Right atrium auricular region (tissue), 2 donors: ENCODE results near the gene GMNN. TPM values are rescaled to one million over a fixed set of nuclear protein-coding genes. Genes with fewer than 3 reads are reported as not detected.

Experiments
- DNase-seq: peaks from one replicate; pipeline ENCODE4 v3.0.0-alpha.2; 2019; ENCODE audit warnings: low spot score
- H3K27ac ChIP-seq, 2 donors: fragments of 200-600 bp; sonication (generic); 1 replicate in 1 of 2; 2 replicates in 1 of 2; pipeline ENCODE4 v1.5.1; 2016 to 2019
- H3K27me3 ChIP-seq, 2 donors: fragments of 200-600 bp; sonication (generic); one replicate each; pipeline versions ENCODE4 v1.5.1 to v1.6.0; 2017 to 2019
- H3K36me3 ChIP-seq: fragments of 200-600 bp; sonication (generic); one replicate; pipeline ENCODE4 v1.5.1; 2016
- H3K4me1 ChIP-seq, 2 donors: fragments of 200-600 bp; sonication (generic); one replicate each; pipeline versions ENCODE4 v1.5.1 to v1.6.0; 2017 to 2019
- H3K4me3 ChIP-seq, 2 donors: fragments of 200-600 bp; sonication (generic); 1 replicate in 1 of 2; 2 replicates in 1 of 2; pipeline ENCODE4 v1.5.1; 2017 to 2019; ENCODE audit warnings: mild to moderate bottlenecking in 1 of 2, moderate library complexity in 1 of 2
- H3K9me3 ChIP-seq, 2 donors: fragments of 200-600 bp; sonication (generic); one replicate each; pipeline ENCODE4 v1.5.1; 2019
- total RNA-seq, 2 donors: library from RNA; depleted of rRNA; stranded (reverse); fragments of >200 nt; gene quantifications; one replicate each; pipeline ENCODE4 v1.1.0, GENCODE V29; 2016
- TF ChIP-seq, protein P1 (sequence below), 2 donors: fragments of 200-600 bp; sonication (generic); IDR thresholded peaks; one replicate each; pipeline ENCODE4 v1.5.1; 2019; ENCODE audit warnings: antibody characterized with exemption in 2 of 2

Gene GMNN
- total RNA-seq, 2 donors from 2014 or later = 4.0 to 4.2 TPM

DNA sequence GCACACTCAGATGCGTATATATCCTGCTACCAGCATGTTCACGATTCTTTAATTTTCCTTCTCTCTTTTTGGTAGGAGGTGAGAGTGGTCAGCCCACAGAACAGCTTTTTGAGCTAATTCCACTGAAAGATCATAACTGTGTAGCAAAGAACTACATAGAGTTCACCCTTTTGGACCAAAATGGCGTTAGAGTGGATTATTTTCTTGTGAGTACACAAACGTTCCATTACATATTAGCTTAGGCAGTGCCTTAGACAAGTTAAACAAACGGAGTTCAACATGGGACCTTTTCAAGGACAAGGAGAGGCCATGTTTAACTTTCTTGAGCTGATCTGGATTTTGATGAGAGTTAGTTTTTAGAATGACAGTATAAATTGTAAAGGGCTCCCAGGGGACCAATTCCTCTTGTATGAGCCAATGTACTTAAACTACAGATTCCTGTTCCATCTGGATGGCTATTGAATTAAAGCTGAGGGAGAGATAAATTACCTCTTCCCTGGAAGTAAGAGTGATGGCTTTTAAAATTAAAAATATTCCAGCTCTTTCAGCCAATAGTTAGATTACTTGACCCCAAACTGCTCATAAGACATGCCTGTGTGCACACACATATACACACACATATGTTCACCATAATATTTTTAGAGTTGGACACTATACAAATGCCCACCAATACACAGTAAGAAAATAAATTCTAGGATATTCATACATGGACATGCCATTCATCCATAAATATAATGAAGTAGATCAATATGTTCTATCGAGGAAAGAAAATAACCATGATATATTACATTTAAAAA, 49.6 kb downstream of the GMNN start:
- TF ChIP-seq, protein P1, sequence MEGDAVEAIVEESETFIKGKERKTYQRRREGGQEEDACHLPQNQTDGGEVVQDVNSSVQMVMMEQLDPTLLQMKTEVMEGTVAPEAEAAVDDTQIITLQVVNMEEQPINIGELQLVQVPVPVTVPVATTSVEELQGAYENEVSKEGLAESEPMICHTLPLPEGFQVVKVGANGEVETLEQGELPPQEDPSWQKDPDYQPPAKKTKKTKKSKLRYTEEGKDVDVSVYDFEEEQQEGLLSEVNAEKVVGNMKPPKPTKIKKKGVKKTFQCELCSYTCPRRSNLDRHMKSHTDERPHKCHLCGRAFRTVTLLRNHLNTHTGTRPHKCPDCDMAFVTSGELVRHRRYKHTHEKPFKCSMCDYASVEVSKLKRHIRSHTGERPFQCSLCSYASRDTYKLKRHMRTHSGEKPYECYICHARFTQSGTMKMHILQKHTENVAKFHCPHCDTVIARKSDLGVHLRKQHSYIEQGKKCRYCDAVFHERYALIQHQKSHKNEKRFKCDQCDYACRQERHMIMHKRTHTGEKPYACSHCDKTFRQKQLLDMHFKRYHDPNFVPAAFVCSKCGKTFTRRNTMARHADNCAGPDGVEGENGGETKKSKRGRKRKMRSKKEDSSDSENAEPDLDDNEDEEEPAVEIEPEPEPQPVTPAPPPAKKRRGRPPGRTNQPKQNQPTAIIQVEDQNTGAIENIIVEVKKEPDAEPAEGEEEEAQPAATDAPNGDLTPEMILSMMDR (IDR thresholded peaks at IDR 0.05) = no peak
- H3K27me3 ChIP-seq = no peaks in the 10 kb centered on the region
- H3K4me1 ChIP-seq = no peaks in the 10 kb centered on the region
- H3K9me3 ChIP-seq = no peaks in the 10 kb centered on the region
- no peak overlapping the region for H3K27ac ChIP-seq
- H3K4me3 ChIP-seq = no peak overlapping the region
- no peak for DNase-seq
- H3K36me3 ChIP-seq = no peaks in the 10 kb centered on the region

DNA sequence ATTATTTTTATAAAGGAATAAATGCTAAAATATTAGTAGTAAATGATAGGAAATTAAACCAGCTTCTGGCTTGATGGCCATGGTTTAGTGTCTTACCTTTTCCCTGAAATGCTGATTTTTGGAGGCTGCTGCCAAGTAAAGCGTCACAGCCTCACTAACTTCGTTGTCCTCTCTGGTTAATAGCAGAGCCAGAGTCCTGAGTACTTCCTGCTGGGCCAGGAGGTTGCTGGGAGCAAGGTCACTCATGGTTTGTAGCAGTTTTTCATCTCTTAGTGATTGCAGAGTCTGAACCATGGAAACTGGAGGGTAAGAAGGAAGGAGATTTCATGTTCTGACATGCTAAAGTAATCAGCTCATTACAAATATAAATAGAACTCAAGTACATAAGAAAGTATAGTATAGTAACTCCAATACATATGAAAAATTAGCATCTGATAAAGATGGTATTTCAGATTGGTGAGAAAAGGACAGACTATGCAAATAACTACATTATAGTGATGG, 50.4 kb downstream of the GMNN start:
- Histone ChIP-seq H3K36me3 (no peaks in the 10 kb centered on the region), H3K4me3 (no peak overlapping the region), H3K27me3 (no peaks in the 10 kb centered on the region), H3K4me1 (no peaks in the 10 kb centered on the region), H3K27ac (no peak overlapping the region), H3K9me3 (no peaks in the 10 kb centered on the region)
- DNase-seq = no peak
- TF ChIP-seq, protein P1 (IDR thresholded peaks at IDR 0.05) = no peak

- Histone ChIP-seq H3K27ac (no peak overlapping the region), H3K27me3 (no peaks in the 10 kb centered on the region), H3K4me3 (no peak overlapping the region), H3K4me1 (no peaks in the 10 kb centered on the region), H3K36me3 (no peaks in the 10 kb centered on the region), H3K9me3 (no peaks in the 10 kb centered on the region)
- TF ChIP-seq, protein P1 (IDR thresholded peaks at IDR 0.05) = no peak
- no peak for DNase-seq
Measured at GRCh38 chr6:24827162-24827561, 52.4 kb downstream of the GMNN start.

DNA sequence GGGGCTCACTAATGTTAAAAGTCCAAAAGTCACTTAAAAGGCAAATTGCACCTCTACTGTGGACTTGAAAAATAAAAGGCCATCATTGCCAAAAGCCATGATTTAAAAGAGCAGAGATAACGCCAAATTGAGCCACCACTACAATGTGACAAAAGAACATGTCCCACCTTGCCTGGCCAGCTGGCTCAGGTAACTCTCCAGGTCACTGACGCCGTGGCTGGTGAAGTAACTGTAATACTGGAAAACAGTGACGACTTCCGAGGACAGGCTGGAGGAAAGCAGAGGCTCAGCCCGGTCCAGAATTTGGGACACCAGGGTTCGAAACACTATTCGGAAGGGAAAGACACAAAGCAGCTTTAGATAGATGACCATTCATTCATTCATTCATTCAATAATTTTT, 53.2 kb downstream of the GMNN start:
- no peaks in the 10 kb centered on the region for H3K36me3 ChIP-seq

DNA sequence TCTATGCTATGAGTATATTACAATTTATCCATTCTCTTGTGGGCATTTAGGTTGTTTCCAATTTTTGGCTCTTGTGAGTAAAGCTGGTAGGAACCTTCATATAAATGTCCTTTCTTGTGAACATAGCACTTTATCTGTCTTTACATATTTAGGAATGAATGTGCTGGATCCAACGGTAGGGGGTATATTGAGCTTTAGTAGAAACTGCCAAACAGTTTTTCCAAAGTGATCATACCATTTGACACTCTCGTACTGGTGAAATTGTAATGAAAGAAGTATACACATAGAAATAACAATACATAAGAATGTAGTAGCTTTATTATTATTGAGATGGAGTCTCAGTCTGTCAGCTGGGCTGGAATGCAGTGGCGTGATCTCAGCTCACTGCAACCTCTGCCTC, 54.9 kb downstream of the GMNN start:
- TF ChIP-seq, protein P1 (IDR thresholded peaks at IDR 0.05) = no peak
- Histone ChIP-seq H3K36me3 (no peaks in the 10 kb centered on the region), H3K9me3 (no peaks in the 10 kb centered on the region), H3K27ac (no peak overlapping the region), H3K27me3 (no peaks in the 10 kb centered on the region), H3K4me1 (no peaks in the 10 kb centered on the region), H3K4me3 (no peak overlapping the region)
- no peak for DNase-seq

More for the DNA sequence above, 53.2 kb downstream of the GMNN start:
- no peaks in the 10 kb centered on the region for H3K4me1 ChIP-seq
- TF ChIP-seq, protein P1 (IDR thresholded peaks at IDR 0.05) = no peak
- no peak overlapping the region for H3K4me3 ChIP-seq
- no peak for DNase-seq
- no peaks in the 10 kb centered on the region for H3K9me3 ChIP-seq
- no peak overlapping the region for H3K27ac ChIP-seq
- no peaks in the 10 kb centered on the region for H3K27me3 ChIP-seq
